Adrenal gland (tissue), 5 donors: Measurements from ENCODE around the gene SLC24A4.
"Not testable (repeated sequence)": the region's sequence is repeated elsewhere in the genome, so short reads cannot be mapped to it uniquely, and the experiment has no call there.

Source experiments
- CTCF ChIP-seq, 6 experiments: fragments of 450-650 bp in 4 of 6; fragments of 200-600 bp in 2 of 6; sonication (generic) in 1 of 6; IDR thresholded peaks; 1 replicate in 5 of 6; 2 replicates in 1 of 6; pipeline versions ENCODE4 v1.5.1 to v1.8.0; 2016 to 2021; ENCODE audit warnings: antibody characterized with exemption in 6 of 6, mild to moderate bottlenecking in 2 of 6, moderate library complexity in 1 of 6
- POLR2A ChIP-seq, 2 donors: fragments of 450-650 bp; IDR thresholded peaks; one replicate each; pipeline ENCODE4 v1.6.1; 2017; ENCODE audit warnings: antibody characterized with exemption in 2 of 2, mild to moderate bottlenecking in 2 of 2, moderate library complexity in 1 of 2
- donor health status: DM: no; HTN: no; CAD: no.

GRCh38 chr14:92402500-92402899, 79.5 kb downstream of the SLC24A4 start:
- TF ChIP-seq CTCF, POLR2A (IDR thresholded peaks at IDR 0.05): not testable (repeated sequence)
